Neural progenitor cell (in vitro differentiated cells): ENCODE data around the gene ANKHD1. TPM values are rescaled to one million over a fixed set of nuclear protein-coding genes. Genes with fewer than 3 reads are reported as not detected.

Experiments
- DNase-seq: peaks from one replicate; pipeline ENCODE4 v3.0.0-alpha.2; 2016; ENCODE audit warnings: low spot score
- H2AFZ ChIP-seq: fragments of 200-600 bp; sonication (generic); replicated peaks from 2 replicates; pipeline ENCODE4 v1.6.1; 2016; ENCODE audit warnings: antibody characterized with exemption
- H3F3A ChIP-seq: fragments of 200-600 bp; sonication (generic); 2 replicates; pipeline ENCODE4 v1.6.1; 2016; ENCODE audit warnings: antibody characterized with exemption, low read depth
- H3K27ac ChIP-seq: fragments of 200-600 bp; sonication (generic); 2 replicates; pipeline ENCODE4 v1.5.1; 2016; ENCODE audit warnings: mild to moderate bottlenecking
- H3K27me3 ChIP-seq: fragments of 200-600 bp; sonication (generic); 2 replicates; pipeline ENCODE4 v1.6.1; 2016; ENCODE audit warnings: mild to moderate bottlenecking, moderate library complexity
- H3K36me3 ChIP-seq: fragments of 200-600 bp; sonication (generic); 2 replicates; pipeline ENCODE4 v1.5.1; 2016
- H3K4me1 ChIP-seq: fragments of 200-600 bp; sonication (generic); 2 replicates; pipeline ENCODE4 v1.6.1; 2016; ENCODE audit warnings: mixed run types
- H3K4me2 ChIP-seq: fragments of 200-600 bp; sonication (generic); 2 replicates; pipeline ENCODE4 v1.6.1; 2016
- H3K4me3 ChIP-seq: fragments of 200-600 bp; sonication (generic); 2 replicates; pipeline ENCODE4 v1.5.1; 2016
- H3K79me2 ChIP-seq: fragments of 200-600 bp; sonication (generic); 2 replicates; pipeline ENCODE4 v1.6.1; 2016; ENCODE audit warnings: low read depth
- H3K9ac ChIP-seq: fragments of 200-600 bp; sonication (generic); 2 replicates; pipeline ENCODE4 v1.6.1; 2016
- H3K9me3 ChIP-seq: fragments of 200-600 bp; sonication (generic); 2 replicates; pipeline ENCODE4 v1.5.1; 2016; ENCODE audit warnings: low read depth
- H4K20me1 ChIP-seq: fragments of 200-600 bp; sonication (generic); 2 replicates; pipeline ENCODE4 v1.6.1; 2016; ENCODE audit warnings: low read depth
- H3K27ac Mint-ChIP-seq: 3 replicates; pipeline ENCODE4 v1.8.0; 2021; ENCODE audit warnings: mixed read lengths
- H3K27me3 Mint-ChIP-seq: 2 replicates; pipeline ENCODE4 v1.8.0; 2022; ENCODE audit warnings: low read depth, mild to moderate bottlenecking, inconsistent platforms, moderate library complexity, mixed read lengths; ENCODE audit not compliant: insufficient read depth
- H3K36me3 Mint-ChIP-seq: 3 replicates; pipeline ENCODE4 v1.8.0; 2021; ENCODE audit warnings: mixed read lengths
- H3K4me1 Mint-ChIP-seq: 3 replicates; pipeline ENCODE4 v1.8.0; 2021; ENCODE audit warnings: mixed read lengths
- H3K4me3 Mint-ChIP-seq: 3 replicates; pipeline ENCODE4 v1.8.0; 2021; ENCODE audit warnings: mild to moderate bottlenecking, moderate library complexity, mixed read lengths
- H3K9me3 Mint-ChIP-seq: 3 replicates; pipeline ENCODE4 v1.8.0; 2020; ENCODE audit warnings: mixed read lengths
- EZH2 ChIP-seq: fragments of 200-600 bp; sonication (generic); IDR thresholded peaks from 2 replicates; pipeline ENCODE4 v1.6.1; 2017; ENCODE audit warnings: antibody characterized with exemption, mild to moderate bottlenecking, moderate library complexity
- EZH2phosphoT487 ChIP-seq: fragments of 200-600 bp; sonication (generic); IDR thresholded peaks from 2 replicates; pipeline ENCODE4 v1.6.1; 2017; ENCODE audit warnings: antibody characterized with exemption
- total RNA-seq: library from RNA; depleted of rRNA; stranded (reverse); fragments of >200 nt; gene quantifications from 2 replicates; pipeline ENCODE4 v1.2.3, GENCODE V29; 2015; ENCODE audit warnings: low replicate concordance
- TF ChIP-seq, protein P1 (sequence below): fragments of 200-600 bp; sonication (generic); IDR thresholded peaks from 2 replicates; pipeline ENCODE4 v1.5.1; 2017; ENCODE audit warnings: antibody characterized with exemption, mild to moderate bottlenecking

The ANKHD1 gene
- total RNA-seq, 1 donor from 2014 or later: 110 TPM

DNA sequence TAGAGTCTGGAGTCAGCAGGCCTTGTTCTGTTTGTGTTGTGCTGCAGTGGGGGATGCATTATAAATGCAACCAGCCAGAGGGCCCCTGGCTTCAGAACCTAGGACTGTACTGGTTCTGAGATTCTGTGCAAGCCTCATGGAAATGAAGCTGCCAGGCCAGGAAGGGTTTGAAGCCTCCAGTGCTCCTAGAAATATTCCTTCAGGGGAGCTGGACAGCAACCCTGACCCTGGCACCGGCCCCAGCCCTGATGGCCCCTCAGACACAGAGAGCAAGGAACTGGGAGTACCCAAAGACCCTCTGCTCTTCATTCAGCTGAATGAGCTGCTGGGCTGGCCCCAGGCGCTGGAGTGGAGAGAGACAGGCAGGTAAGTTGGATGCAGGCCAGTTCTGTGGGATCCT is 41.5 kb upstream of the ANKHD1 start, which contains the start of gene SLC4A9:
Gene SLC4A9 (plus strand): TSS at position 94 of the 400 bp plus-strand sequence. CDS start 43 bp downstream, at position 137.
- Histone ChIP-seq H3K36me3 (no peaks in the 10 kb centered on the region), H3K79me2 (no peaks in the 10 kb centered on the region), H3K4me2 (no peak within 1 kb of the TSS), H4K20me1 (no peaks in the 10 kb centered on the region), H3K27ac (no peak within 1 kb of the TSS), H3K4me3 (no peak within 1 kb of the TSS), H2AFZ (no peak within 1 kb of the TSS), H3K9me3 (no peaks in the 10 kb centered on the region), H3F3A (peaks cover 11% of the 10 kb centered on the region), H3K9ac (no peak within 1 kb of the TSS), H3K27me3 (peaks cover 9% of the 10 kb centered on the region), H3K4me1 (peaks cover 16% of the 10 kb centered on the region)
- no peak for DNase-seq
- TF ChIP-seq EZH2 (no peak), EZH2phosphoT487 (no peak)
- TF ChIP-seq, protein P1, sequence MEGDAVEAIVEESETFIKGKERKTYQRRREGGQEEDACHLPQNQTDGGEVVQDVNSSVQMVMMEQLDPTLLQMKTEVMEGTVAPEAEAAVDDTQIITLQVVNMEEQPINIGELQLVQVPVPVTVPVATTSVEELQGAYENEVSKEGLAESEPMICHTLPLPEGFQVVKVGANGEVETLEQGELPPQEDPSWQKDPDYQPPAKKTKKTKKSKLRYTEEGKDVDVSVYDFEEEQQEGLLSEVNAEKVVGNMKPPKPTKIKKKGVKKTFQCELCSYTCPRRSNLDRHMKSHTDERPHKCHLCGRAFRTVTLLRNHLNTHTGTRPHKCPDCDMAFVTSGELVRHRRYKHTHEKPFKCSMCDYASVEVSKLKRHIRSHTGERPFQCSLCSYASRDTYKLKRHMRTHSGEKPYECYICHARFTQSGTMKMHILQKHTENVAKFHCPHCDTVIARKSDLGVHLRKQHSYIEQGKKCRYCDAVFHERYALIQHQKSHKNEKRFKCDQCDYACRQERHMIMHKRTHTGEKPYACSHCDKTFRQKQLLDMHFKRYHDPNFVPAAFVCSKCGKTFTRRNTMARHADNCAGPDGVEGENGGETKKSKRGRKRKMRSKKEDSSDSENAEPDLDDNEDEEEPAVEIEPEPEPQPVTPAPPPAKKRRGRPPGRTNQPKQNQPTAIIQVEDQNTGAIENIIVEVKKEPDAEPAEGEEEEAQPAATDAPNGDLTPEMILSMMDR: no peak
- Mint-ChIP-seq H3K36me3 (no peaks in the 10 kb centered on the region), H3K4me3 (no peak within 1 kb of the TSS), H3K9me3 (no peaks in the 10 kb centered on the region), H3K27ac (no peak within 1 kb of the TSS), H3K27me3 (peaks cover 2% of the 10 kb centered on the region), H3K4me1 (peaks cover 10% of the 10 kb centered on the region)

DNA sequence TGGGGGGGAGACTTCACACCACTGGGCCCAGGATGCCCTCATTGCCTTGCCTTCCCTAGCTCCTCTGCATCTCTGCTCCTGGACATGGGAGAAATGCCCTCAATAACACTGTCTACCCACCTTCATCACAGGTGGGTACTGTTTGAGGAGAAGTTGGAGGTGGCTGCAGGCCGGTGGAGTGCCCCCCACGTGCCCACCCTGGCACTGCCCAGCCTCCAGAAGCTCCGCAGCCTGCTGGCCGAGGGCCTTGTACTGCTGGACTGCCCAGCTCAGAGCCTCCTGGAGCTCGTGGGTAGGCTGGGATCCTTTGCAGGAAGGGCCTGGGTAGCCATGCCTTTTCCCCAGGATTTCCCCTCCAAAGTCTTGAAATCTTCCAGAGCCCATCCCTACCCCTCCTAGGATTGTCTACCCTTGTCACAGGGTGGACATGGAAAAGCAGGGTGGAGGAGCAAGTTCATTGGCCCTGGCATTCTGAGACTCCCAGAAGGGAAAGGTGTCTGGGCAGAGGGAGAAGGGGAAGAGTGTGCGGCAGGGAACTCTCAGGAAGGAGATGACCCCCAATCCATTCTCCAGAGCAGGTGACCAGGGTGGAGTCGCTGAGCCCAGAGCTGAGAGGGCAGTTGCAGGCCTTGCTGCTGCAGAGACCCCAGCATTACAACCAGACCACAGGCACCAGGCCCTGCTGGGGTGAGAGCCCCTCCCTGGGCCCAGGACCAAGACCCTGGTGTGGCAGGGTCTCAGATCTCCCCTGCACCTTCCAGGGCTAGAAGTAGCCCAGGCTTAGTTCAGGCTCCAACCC is 40.8 kb upstream of the ANKHD1 start:
- Histone ChIP-seq H3K4me3 (no peak overlapping the region), H3K27me3 (peaks cover 9% of the 10 kb centered on the region), H3F3A (peaks cover 11% of the 10 kb centered on the region), H3K9me3 (no peaks in the 10 kb centered on the region), H3K4me2 (no peak overlapping the region), H2AFZ (no peak overlapping the region), H3K79me2 (no peaks in the 10 kb centered on the region), H3K9ac (no peak overlapping the region), H3K4me1 (peaks cover 16% of the 10 kb centered on the region), H3K27ac (no peak overlapping the region), H3K36me3 (no peaks in the 10 kb centered on the region), H4K20me1 (no peaks in the 10 kb centered on the region)
- no peak for DNase-seq
- H3K4me3 Mint-ChIP-seq: no peak overlapping the region
- H3K4me1 Mint-ChIP-seq: peaks cover 10% of the 10 kb centered on the region
- H3K27me3 Mint-ChIP-seq: peaks cover 2% of the 10 kb centered on the region
- no peak overlapping the region for H3K27ac Mint-ChIP-seq
- no peak for TF ChIP-seq EZH2
- no peak for TF ChIP-seq EZH2phosphoT487
- TF ChIP-seq, protein P1: no peak
- H3K36me3 Mint-ChIP-seq: no peaks in the 10 kb centered on the region
- no peaks in the 10 kb centered on the region for H3K9me3 Mint-ChIP-seq

DNA sequence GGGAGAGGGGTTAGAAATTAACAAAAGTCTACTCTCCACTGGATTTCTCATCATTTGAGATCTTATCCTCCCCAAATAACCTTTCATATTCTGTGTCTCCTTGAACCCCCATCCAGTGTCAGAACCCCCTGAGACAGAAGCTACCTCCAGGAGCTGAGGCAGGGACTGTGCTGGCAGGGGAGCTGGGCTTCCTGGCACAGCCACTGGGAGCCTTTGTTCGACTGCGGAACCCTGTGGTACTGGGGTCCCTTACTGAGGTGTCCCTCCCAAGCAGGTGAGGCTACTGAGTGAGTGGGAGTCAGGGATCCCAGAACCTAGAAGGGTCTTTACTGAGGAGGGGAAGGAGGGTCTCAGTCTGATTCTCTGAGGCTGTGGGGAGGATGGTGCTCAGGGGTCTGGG is 39.7 kb upstream of the ANKHD1 start:
- Histone ChIP-seq H3K4me3 (no peak overlapping the region), H3K36me3 (no peaks in the 10 kb centered on the region), H3K27ac (no peak overlapping the region), H3K79me2 (no peaks in the 10 kb centered on the region), H4K20me1 (no peaks in the 10 kb centered on the region), H3K4me2 (no peak overlapping the region), H3K27me3 (peaks cover 9% of the 10 kb centered on the region), H3K9ac (no peak overlapping the region), H3K9me3 (no peaks in the 10 kb centered on the region), H3F3A (peaks cover 11% of the 10 kb centered on the region), H3K4me1 (peaks cover 16% of the 10 kb centered on the region), H2AFZ (no peak overlapping the region)
- no peak for DNase-seq
- Mint-ChIP-seq H3K36me3 (no peaks in the 10 kb centered on the region), H3K4me1 (peaks cover 10% of the 10 kb centered on the region), H3K9me3 (no peaks in the 10 kb centered on the region), H3K4me3 (no peak overlapping the region), H3K27me3 (peaks cover 1% of the 10 kb centered on the region), H3K27ac (no peak overlapping the region)
- TF ChIP-seq, protein P1: no peak
- TF ChIP-seq EZH2: no peak
- TF ChIP-seq EZH2phosphoT487: no peak
